ENCODE measurements around the gene SLC45A1.
A peak's percentile ranks its signal among the peaks of the same experiment; 100 is the strongest.

SLC45A1 gene

GRCh38 chr1:8363767-8364301 lies 45.9 kb downstream of the SLC45A1 start:
- H2BK15ac ChIP-seq (ENCODE audit: low read depth, poor library complexity, severe bottlenecking) = no peak overlapping the region
- H2AFZ ChIP-seq (ENCODE audit: low read depth, low read length) = no peak overlapping the region
- no peak overlapping the region for H3K14ac ChIP-seq (ENCODE audit: low read length in 2 of 2)
- H3K27me3 ChIP-seq (ENCODE audit: control insufficient read depth in 1 of 2, insufficient read depth in 1 of 2, low read length in 2 of 2) = no peaks in the 10 kb centered on the region
- no peak overlapping the region for H3K4ac ChIP-seq (ENCODE audit: low read depth in 1 of 2, low read length in 2 of 2)
- H2AK5ac ChIP-seq (ENCODE audit: low read length, severe bottlenecking) = no peak overlapping the region
- H3K4me1 ChIP-seq (ENCODE audit: control insufficient read depth, insufficient read depth, low read depth, low read length) = peaks cover 28% of the 10 kb centered on the region
- no peak overlapping the region for H3K27ac ChIP-seq (ENCODE audit: low read length, poor library complexity, severe bottlenecking)
- H4K91ac ChIP-seq (ENCODE audit: low read length) = no peak overlapping the region
- DNase-seq = no peak
- no peak overlapping the region for H2BK12ac ChIP-seq (ENCODE audit: low read length in 2 of 2)
- H2BK5ac ChIP-seq (ENCODE audit: low read depth, low read length, poor library complexity, severe bottlenecking) = no peak overlapping the region
- H3K4me3 ChIP-seq (ENCODE audit: insufficient read depth in 1 of 2, low read depth in 1 of 2, low read length in 2 of 2) = no peak overlapping the region
- no peak overlapping the region for H3K4me2 ChIP-seq (ENCODE audit: low read length, poor library complexity, severe bottlenecking)
- no peak overlapping the region for H3K18ac ChIP-seq (ENCODE audit: low read depth in 1 of 2, low read length in 2 of 2)
- no peak overlapping the region for H4K8ac ChIP-seq (ENCODE audit: low read length)
- 94% methylated on average over 18 of the region's 18 CpGs for WGBS
- H3K79me1 ChIP-seq (replicated peaks; ENCODE audit: low read length, poor library complexity, severe bottlenecking) = peaks cover 68% of the 10 kb centered on the region
- H3K23ac ChIP-seq (ENCODE audit: low read length in 2 of 2) = no peak overlapping the region
- no peak overlapping the region for H2BK120ac ChIP-seq (ENCODE audit: low read depth, low read length)
- peaks cover 65 to 76% of the 10 kb centered on the region in 2 experiments for H3K36me3 ChIP-seq (ENCODE audit: control insufficient read depth in 1 of 2, insufficient read depth in 2 of 2, low read depth in 1 of 2, low read length in 2 of 2)
- no peaks in the 10 kb centered on the region for H3K9me3 ChIP-seq (ENCODE audit: control insufficient read depth, low read length)
- H3K9ac ChIP-seq (ENCODE audit: low read length) = no peak overlapping the region

GRCh38 chr1:8364528-8365442 lies 46.9 kb downstream of the SLC45A1 start:
- no peak overlapping the region for H3K9ac ChIP-seq (ENCODE audit: low read length)
- H2AK5ac ChIP-seq (ENCODE audit: low read length, severe bottlenecking) = no peak overlapping the region
- H2AFZ ChIP-seq (ENCODE audit: low read depth, low read length) = no peak overlapping the region
- no peak overlapping the region for H4K91ac ChIP-seq (ENCODE audit: low read length)
- H3K4me1 ChIP-seq (ENCODE audit: control insufficient read depth, insufficient read depth, low read depth, low read length) = peaks cover 20% of the 10 kb centered on the region
- no peak overlapping the region for H3K14ac ChIP-seq (ENCODE audit: low read length in 2 of 2)
- H2BK15ac ChIP-seq (ENCODE audit: low read depth, poor library complexity, severe bottlenecking) = no peak overlapping the region
- H3K27me3 ChIP-seq (ENCODE audit: control insufficient read depth in 1 of 2, insufficient read depth in 1 of 2, low read length in 2 of 2) = no peaks in the 10 kb centered on the region
- H3K23ac ChIP-seq (ENCODE audit: low read length in 2 of 2) = no peak overlapping the region
- no peak overlapping the region for H3K18ac ChIP-seq (ENCODE audit: low read depth in 1 of 2, low read length in 2 of 2)
- peaks cover 59% of the 10 kb centered on the region for H3K79me1 ChIP-seq (replicated peaks; ENCODE audit: low read length, poor library complexity, severe bottlenecking)
- H2BK120ac ChIP-seq (ENCODE audit: low read depth, low read length) = no peak overlapping the region
- H3K9me3 ChIP-seq (ENCODE audit: control insufficient read depth, low read length) = no peaks in the 10 kb centered on the region
- H4K8ac ChIP-seq (ENCODE audit: low read length) = no peak overlapping the region
- H2BK5ac ChIP-seq (ENCODE audit: low read depth, low read length, poor library complexity, severe bottlenecking) = no peak overlapping the region
- H3K36me3 ChIP-seq (ENCODE audit: control insufficient read depth in 1 of 2, insufficient read depth in 2 of 2, low read depth in 1 of 2, low read length in 2 of 2) = peaks cover 56 to 67% of the 10 kb centered on the region in 2 experiments
- H2BK12ac ChIP-seq (ENCODE audit: low read length in 2 of 2) = no peak overlapping the region
- no peak overlapping the region for H3K4me2 ChIP-seq (ENCODE audit: low read length, poor library complexity, severe bottlenecking)
- DNase-seq = no peak
- no peak overlapping the region for H3K4ac ChIP-seq (ENCODE audit: low read depth in 1 of 2, low read length in 2 of 2)
- 97% methylated on average over 29 of the region's 29 CpGs for WGBS
- H3K4me3 ChIP-seq (ENCODE audit: insufficient read depth in 1 of 2, low read depth in 1 of 2, low read length in 2 of 2) = no peak overlapping the region
- H3K27ac ChIP-seq (ENCODE audit: low read length, poor library complexity, severe bottlenecking) = no peak overlapping the region

- Histone ChIP-seq H2BK5ac (ENCODE audit: low read depth, low read length, poor library complexity, severe bottlenecking) (no peak overlapping the region), H3K4ac (ENCODE audit: low read depth in 1 of 2, low read length in 2 of 2) (no peak overlapping the region), H2AK5ac (ENCODE audit: low read length, severe bottlenecking) (no peak overlapping the region), H3K23ac (ENCODE audit: low read length in 2 of 2) (peak overlapping the region in 1 of 2 experiments; percentile 27), H3K18ac (ENCODE audit: low read depth in 1 of 2, low read length in 2 of 2) (peak overlapping the region in 1 of 2 experiments; percentile 14), H3K9ac (ENCODE audit: low read length) (no peak overlapping the region), H3K9me3 (ENCODE audit: control insufficient read depth, low read length) (no peaks in the 10 kb centered on the region), H3K14ac (ENCODE audit: low read length in 2 of 2) (no peak overlapping the region), H2BK15ac (ENCODE audit: low read depth, poor library complexity, severe bottlenecking) (no peak overlapping the region), H2BK120ac (ENCODE audit: low read depth, low read length) (no peak overlapping the region), H2AFZ (ENCODE audit: low read depth, low read length) (no peak overlapping the region), H4K91ac (ENCODE audit: low read length) (no peak overlapping the region), H3K4me3 (ENCODE audit: insufficient read depth in 1 of 2, low read depth in 1 of 2, low read length in 2 of 2) (no peak overlapping the region), H3K27me3 (ENCODE audit: control insufficient read depth in 1 of 2, insufficient read depth in 1 of 2, low read length in 2 of 2) (no peaks in the 10 kb centered on the region), H3K4me2 (ENCODE audit: low read length, poor library complexity, severe bottlenecking) (no peak overlapping the region), H4K8ac (ENCODE audit: low read length) (no peak overlapping the region), H3K36me3 (ENCODE audit: control insufficient read depth in 1 of 2, insufficient read depth in 2 of 2, low read depth in 1 of 2, low read length in 2 of 2) (peaks cover 56% of the 10 kb centered on the region in 2 experiments), H3K27ac (ENCODE audit: low read length, poor library complexity, severe bottlenecking) (no peak overlapping the region), H3K79me1 (replicated peaks; ENCODE audit: low read length, poor library complexity, severe bottlenecking) (peaks cover 56% of the 10 kb centered on the region), H3K4me1 (ENCODE audit: control insufficient read depth, insufficient read depth, low read depth, low read length) (peaks cover 22% of the 10 kb centered on the region), H2BK12ac (ENCODE audit: low read length in 2 of 2) (no peak overlapping the region)
- DNase-seq = no peak
- WGBS = 94% methylated on average over 24 of the region's 24 CpGs
Observed at GRCh38 chr1:8365661-8366362, 47.9 kb downstream of the SLC45A1 start.

Data from mesenchymal stem cell (in vitro differentiated cells and primary cell).